HepG2 (cell line): ENCODE data around the gene HES2. TPM values are rescaled to one million over a fixed set of nuclear protein-coding genes. Genes with fewer than 3 reads are reported as not detected.

ENCODE experiments used
- FOXC1 ChIP-seq: sonication (generic); formaldehyde crosslinking; IDR thresholded peaks from 2 replicates; pipeline ENCODE4 v1.8.0; 2022; ENCODE audit warnings: mild to moderate bottlenecking, missing genetic modification reagents, borderline replicate concordance
- MAFF ChIP-seq: IDR thresholded peaks from 2 replicates; pipeline ENCODE4 v1.6.1; 2011; ENCODE audit warnings: low read depth, low read length, improper control_type of control experiment
- NCOA1 ChIP-seq: sonication (generic); formaldehyde crosslinking; IDR thresholded peaks from 2 replicates; pipeline ENCODE4 v1.9.0; 2021; ENCODE audit warnings: missing genetic modification reagents
- PLRG1 ChIP-seq: fragments of 450-650 bp; conservative IDR thresholded peaks from 2 replicates; pipeline ENCODE4 v1.6.1; 2016
- PPARG ChIP-seq: conservative IDR thresholded peaks from 2 replicates; pipeline ENCODE4 v1.6.1; 2016; ENCODE audit warnings: missing biosample characterization, missing genetic modification reagents
- RFXAP ChIP-seq: sonication (generic); formaldehyde crosslinking; IDR thresholded peaks from 2 replicates; pipeline ENCODE4 v1.4.0; 2020; ENCODE audit warnings: missing genetic modification reagents, borderline replicate concordance
- ZKSCAN8 ChIP-seq: IDR thresholded peaks from 2 replicates; pipeline ENCODE4 v1.6.1; 2016; ENCODE audit warnings: borderline replicate concordance, missing genetic modification reagents, missing compliant biosample characterization
- ZMYM3 ChIP-seq: sonication (generic); formaldehyde crosslinking; IDR thresholded peaks from 2 replicates; pipeline ENCODE4 v1.5.1; 2020; ENCODE audit warnings: mild to moderate bottlenecking, missing genetic modification reagents
- ZNF333 ChIP-seq: sonication (generic); formaldehyde crosslinking; IDR thresholded peaks from 2 replicates; pipeline ENCODE4 v1.4.0; 2020; ENCODE audit warnings: mild to moderate bottlenecking, missing genetic modification reagents, borderline replicate concordance
- ZNF775 ChIP-seq: sonication (generic); formaldehyde crosslinking; IDR thresholded peaks from 2 replicates; pipeline ENCODE4 v1.4.0; 2020; ENCODE audit warnings: missing genetic modification reagents, mild to moderate bottlenecking, moderate library complexity, borderline replicate concordance
- polyA plus RNA-seq, 8 experiments: library from polyadenylated mRNA; depleted of rRNA in 3 of 8; stranded (reverse) in 7 of 8; unstranded in 1 of 8; fragments of >200 nt; fragmentation: Illumina TruSeq in 4 of 8; extraction: Trizol in 4 of 8; gene quantifications; 2 replicates each; pipeline versions ENCODE4 v1.2.1 to v1.2.3, GENCODE V29; 2011 to 2016; ENCODE audit warnings: low read depth in 4 of 8, missing spikeins in 1 of 8, mixed read lengths in 1 of 8; ENCODE audit not compliant: insufficient read depth in 1 of 8
- total RNA-seq, 5 experiments: library from RNA; depleted of rRNA; stranded (reverse); fragments of >200 nt; fragmentation: Illumina TruSeq; extraction: Trizol; gene quantifications; 2 replicates each; pipeline ENCODE4 v1.2.3, GENCODE V29; 2016; ENCODE audit warnings: low read depth in 1 of 5
- TF ChIP-seq, protein P1 (sequence below): sonication (generic); formaldehyde crosslinking; conservative IDR thresholded peaks from 2 replicates; pipeline ENCODE4 v1.8.1; 2023; ENCODE audit warnings: missing genetic modification reagents
- TF ChIP-seq, protein P2 (sequence below): sonication (generic); formaldehyde crosslinking; conservative IDR thresholded peaks from 2 replicates; pipeline ENCODE4 v1.5.0; 2020; ENCODE audit warnings: missing genetic modification reagents
- TF ChIP-seq, protein P3 (sequence below): sonication (generic); formaldehyde crosslinking; IDR thresholded peaks from 2 replicates; pipeline ENCODE4 v1.4.0; 2020; ENCODE audit warnings: missing genetic modification reagents
- TF ChIP-seq, protein P4 (sequence below), 2 experiments: fragments of 450-650 bp in 1 of 2; sonication (generic) in 1 of 2; formaldehyde crosslinking in 1 of 2; IDR thresholded peaks; 2 replicates each; pipeline versions ENCODE4 v1.6.1 to v1.8.0; 2016 to 2022; ENCODE audit warnings: antibody characterized with exemption in 1 of 2, mild to moderate bottlenecking in 1 of 2, missing genetic modification reagents in 1 of 2

Gene HES2
- total and polyA plus RNA-seq, 2 of the 13 experiments (the other 11 are each of a cell fraction or from before 2014, with no cell fraction given): 0.11 to 0.17 TPM

DNA sequence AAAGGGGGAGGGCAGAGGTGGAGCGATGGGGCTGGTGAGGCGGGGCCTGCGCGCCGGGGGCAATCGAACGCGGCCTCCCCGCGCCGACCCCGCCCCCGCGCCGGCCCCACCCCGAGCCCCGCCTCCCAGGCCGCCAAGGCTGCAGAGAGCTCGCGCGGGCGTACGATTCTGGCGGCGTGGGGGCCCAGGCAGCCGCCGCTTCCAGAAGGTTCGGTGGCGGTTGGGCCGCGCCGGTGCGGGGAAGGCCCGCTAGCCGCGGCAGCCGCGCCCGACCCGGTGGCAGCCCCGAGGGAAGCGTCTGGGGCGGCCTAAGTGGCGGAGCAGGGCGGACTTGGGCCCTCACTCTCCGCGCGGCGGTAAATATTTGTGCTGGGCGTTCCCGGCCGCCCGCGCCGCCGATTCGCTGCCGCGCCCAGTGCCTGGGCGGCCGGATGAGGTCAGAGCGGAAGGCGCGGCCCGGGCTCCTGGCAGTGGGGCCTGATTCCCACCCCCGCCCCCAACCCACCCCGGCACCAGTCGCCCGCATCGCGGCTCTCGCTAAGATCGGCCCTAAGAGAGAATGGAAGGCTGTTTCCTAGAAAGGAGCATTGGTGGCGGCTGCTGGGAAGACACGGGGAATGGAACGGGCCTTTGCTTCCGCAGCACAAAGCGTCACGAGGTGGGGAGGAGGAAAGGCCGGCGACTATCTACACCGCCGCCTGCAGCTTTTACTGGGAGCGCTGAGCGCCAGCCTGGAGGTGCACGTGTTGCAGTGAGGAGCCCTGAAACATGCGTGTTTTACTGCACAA is 26.1 kb downstream of the HES2 start, which contains the start of gene ACOT7 (continued):
- TF ChIP-seq, protein P1, sequence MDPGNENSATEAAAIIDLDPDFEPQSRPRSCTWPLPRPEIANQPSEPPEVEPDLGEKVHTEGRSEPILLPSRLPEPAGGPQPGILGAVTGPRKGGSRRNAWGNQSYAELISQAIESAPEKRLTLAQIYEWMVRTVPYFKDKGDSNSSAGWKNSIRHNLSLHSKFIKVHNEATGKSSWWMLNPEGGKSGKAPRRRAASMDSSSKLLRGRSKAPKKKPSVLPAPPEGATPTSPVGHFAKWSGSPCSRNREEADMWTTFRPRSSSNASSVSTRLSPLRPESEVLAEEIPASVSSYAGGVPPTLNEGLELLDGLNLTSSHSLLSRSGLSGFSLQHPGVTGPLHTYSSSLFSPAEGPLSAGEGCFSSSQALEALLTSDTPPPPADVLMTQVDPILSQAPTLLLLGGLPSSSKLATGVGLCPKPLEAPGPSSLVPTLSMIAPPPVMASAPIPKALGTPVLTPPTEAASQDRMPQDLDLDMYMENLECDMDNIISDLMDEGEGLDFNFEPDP (CRISPR knock-in tag): 0 out of 2 replicates have a peak, but pooled peaks have one; percentile 37
- TF ChIP-seq NCOA1 (CRISPR knock-in tag) (no peak), PLRG1 (no peak), FOXC1 (CRISPR knock-in tag) (peak; percentile 69; the same call in 1 of the 2 replicates), ZNF775 (CRISPR knock-in tag) (no peak), MAFF (no peak), PPARG (CRISPR knock-in tag) (peak; percentile 39; the same call in 1 of the 2 replicates), ZKSCAN8 (CRISPR knock-in tag) (no peak), ZMYM3 (CRISPR knock-in tag) (0 out of 2 replicates have a peak, but pooled peaks have one; percentile 27), RFXAP (0 out of 2 replicates have a peak, but pooled peaks have one; percentile 27), ZNF333 (CRISPR knock-in tag) (peak; percentile 34; the same call in 1 of the 2 replicates)
- TF ChIP-seq, protein P2, sequence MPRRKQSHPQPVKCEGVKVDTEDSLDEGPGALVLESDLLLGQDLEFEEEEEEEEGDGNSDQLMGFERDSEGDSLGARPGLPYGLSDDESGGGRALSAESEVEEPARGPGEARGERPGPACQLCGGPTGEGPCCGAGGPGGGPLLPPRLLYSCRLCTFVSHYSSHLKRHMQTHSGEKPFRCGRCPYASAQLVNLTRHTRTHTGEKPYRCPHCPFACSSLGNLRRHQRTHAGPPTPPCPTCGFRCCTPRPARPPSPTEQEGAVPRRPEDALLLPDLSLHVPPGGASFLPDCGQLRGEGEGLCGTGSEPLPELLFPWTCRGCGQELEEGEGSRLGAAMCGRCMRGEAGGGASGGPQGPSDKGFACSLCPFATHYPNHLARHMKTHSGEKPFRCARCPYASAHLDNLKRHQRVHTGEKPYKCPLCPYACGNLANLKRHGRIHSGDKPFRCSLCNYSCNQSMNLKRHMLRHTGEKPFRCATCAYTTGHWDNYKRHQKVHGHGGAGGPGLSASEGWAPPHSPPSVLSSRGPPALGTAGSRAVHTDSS (CRISPR knock-in tag): no peak
- TF ChIP-seq, protein P3, sequence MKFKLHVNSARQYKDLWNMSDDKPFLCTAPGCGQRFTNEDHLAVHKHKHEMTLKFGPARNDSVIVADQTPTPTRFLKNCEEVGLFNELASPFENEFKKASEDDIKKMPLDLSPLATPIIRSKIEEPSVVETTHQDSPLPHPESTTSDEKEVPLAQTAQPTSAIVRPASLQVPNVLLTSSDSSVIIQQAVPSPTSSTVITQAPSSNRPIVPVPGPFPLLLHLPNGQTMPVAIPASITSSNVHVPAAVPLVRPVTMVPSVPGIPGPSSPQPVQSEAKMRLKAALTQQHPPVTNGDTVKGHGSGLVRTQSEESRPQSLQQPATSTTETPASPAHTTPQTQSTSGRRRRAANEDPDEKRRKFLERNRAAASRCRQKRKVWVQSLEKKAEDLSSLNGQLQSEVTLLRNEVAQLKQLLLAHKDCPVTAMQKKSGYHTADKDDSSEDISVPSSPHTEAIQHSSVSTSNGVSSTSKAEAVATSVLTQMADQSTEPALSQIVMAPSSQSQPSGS (CRISPR knock-in tag): peak; percentile 30; the same call in 1 of the 2 replicates
- TF ChIP-seq, protein P4, sequence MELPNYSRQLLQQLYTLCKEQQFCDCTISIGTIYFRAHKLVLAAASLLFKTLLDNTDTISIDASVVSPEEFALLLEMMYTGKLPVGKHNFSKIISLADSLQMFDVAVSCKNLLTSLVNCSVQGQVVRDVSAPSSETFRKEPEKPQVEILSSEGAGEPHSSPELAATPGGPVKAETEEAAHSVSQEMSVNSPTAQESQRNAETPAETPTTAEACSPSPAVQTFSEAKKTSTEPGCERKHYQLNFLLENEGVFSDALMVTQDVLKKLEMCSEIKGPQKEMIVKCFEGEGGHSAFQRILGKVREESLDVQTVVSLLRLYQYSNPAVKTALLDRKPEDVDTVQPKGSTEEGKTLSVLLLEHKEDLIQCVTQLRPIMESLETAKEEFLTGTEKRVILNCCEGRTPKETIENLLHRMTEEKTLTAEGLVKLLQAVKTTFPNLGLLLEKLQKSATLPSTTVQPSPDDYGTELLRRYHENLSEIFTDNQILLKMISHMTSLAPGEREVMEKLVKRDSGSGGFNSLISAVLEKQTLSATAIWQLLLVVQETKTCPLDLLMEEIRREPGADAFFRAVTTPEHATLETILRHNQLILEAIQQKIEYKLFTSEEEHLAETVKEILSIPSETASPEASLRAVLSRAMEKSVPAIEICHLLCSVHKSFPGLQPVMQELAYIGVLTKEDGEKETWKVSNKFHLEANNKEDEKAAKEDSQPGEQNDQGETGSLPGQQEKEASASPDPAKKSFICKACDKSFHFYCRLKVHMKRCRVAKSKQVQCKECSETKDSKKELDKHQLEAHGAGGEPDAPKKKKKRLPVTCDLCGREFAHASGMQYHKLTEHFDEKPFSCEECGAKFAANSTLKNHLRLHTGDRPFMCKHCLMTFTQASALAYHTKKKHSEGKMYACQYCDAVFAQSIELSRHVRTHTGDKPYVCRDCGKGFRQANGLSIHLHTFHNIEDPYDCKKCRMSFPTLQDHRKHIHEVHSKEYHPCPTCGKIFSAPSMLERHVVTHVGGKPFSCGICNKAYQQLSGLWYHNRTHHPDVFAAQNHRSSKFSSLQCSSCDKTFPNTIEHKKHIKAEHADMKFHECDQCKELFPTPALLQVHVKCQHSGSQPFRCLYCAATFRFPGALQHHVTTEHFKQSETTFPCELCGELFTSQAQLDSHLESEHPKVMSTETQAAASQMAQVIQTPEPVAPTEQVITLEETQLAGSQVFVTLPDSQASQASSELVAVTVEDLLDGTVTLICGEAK (IDR thresholded peaks at IDR 0.05): no peak
- TF ChIP-seq, protein P4 (CRISPR knock-in tag; IDR thresholded peaks at IDR 0.05): 0 out of 2 replicates have a peak, but pooled peaks have one; percentile 20
